ENCODE results near the gene ANKRD26. TPM values are rescaled to one million over a fixed set of nuclear protein-coding genes. Genes with fewer than 3 reads are reported as not detected.

The ANKRD26 gene
- 4.5 and 6.1 TPM in 2 replicates for total RNA-seq

- Histone ChIP-seq H3K27me3 (ENCODE audit: control insufficient read depth, insufficient read depth, low read length) (no peaks in the 10 kb centered on the region), H3K36me3 (ENCODE audit: control insufficient read depth, insufficient read depth, low read length) (no peaks in the 10 kb centered on the region), H3K4me3 (ENCODE audit: low read depth, low read length) (peak within 1 kb of the TSS; percentile 71)
- peak; percentile 92 for DNase-seq (ENCODE audit: low read depth)
- TF ChIP-seq CTCF (IDR thresholded peaks at IDR 0.05; ENCODE audit: insufficient read depth, low read length, poor library complexity, severe bottlenecking): no peak
These were observed at the start of gene ANKRD26 for GRCh38 chr10:27099916-27100812. Gene ANKRD26 (minus strand): TSS chr10:27100494. CDS start chr10:27100326, 168 bp downstream.

GRCh38 chr10:27147701-27148100 is 47.4 kb upstream of the ANKRD26 start:
- no peaks in the 10 kb centered on the region for H3K27me3 ChIP-seq (ENCODE audit: control insufficient read depth, insufficient read depth, low read length)
- H3K36me3 ChIP-seq (ENCODE audit: control insufficient read depth, insufficient read depth, low read length): no peaks in the 10 kb centered on the region
- DNase-seq (ENCODE audit: low read depth): no peak
- H3K4me3 ChIP-seq (ENCODE audit: low read depth, low read length): no peak overlapping the region
- no peak for TF ChIP-seq CTCF (IDR thresholded peaks at IDR 0.05; ENCODE audit: insufficient read depth, low read length, poor library complexity, severe bottlenecking)

GRCh38 chr10:27145937-27146336 is 45.6 kb upstream of the ANKRD26 start:
- TF ChIP-seq CTCF (IDR thresholded peaks at IDR 0.05; ENCODE audit: insufficient read depth, low read length, poor library complexity, severe bottlenecking): no peak
- Histone ChIP-seq H3K36me3 (ENCODE audit: control insufficient read depth, insufficient read depth, low read length) (no peaks in the 10 kb centered on the region), H3K27me3 (ENCODE audit: control insufficient read depth, insufficient read depth, low read length) (no peaks in the 10 kb centered on the region), H3K4me3 (ENCODE audit: low read depth, low read length) (no peak overlapping the region)
- DNase-seq (ENCODE audit: low read depth): no peak

GRCh38 chr10:27143686-27144085 is 43.4 kb upstream of the ANKRD26 start:
- H3K27me3 ChIP-seq (ENCODE audit: control insufficient read depth, insufficient read depth, low read length): no peaks in the 10 kb centered on the region
- DNase-seq (ENCODE audit: low read depth): no peak
- TF ChIP-seq CTCF (IDR thresholded peaks at IDR 0.05; ENCODE audit: insufficient read depth, low read length, poor library complexity, severe bottlenecking): no peak
- H3K36me3 ChIP-seq (ENCODE audit: control insufficient read depth, insufficient read depth, low read length): no peaks in the 10 kb centered on the region
- no peak overlapping the region for H3K4me3 ChIP-seq (ENCODE audit: low read depth, low read length)

GRCh38 chr10:27138277-27138676 is 38.0 kb upstream of the ANKRD26 start:
- Histone ChIP-seq H3K27me3 (ENCODE audit: control insufficient read depth, insufficient read depth, low read length) (no peaks in the 10 kb centered on the region), H3K36me3 (ENCODE audit: control insufficient read depth, insufficient read depth, low read length) (no peaks in the 10 kb centered on the region), H3K4me3 (ENCODE audit: low read depth, low read length) (no peak overlapping the region)
- no peak for TF ChIP-seq CTCF (IDR thresholded peaks at IDR 0.05; ENCODE audit: insufficient read depth, low read length, poor library complexity, severe bottlenecking)
- no peak for DNase-seq (ENCODE audit: low read depth)

Measured in kidney epithelial cell (primary cell).